HEK293T (cell line): ENCODE data around the gene TRPC6.

Source experiments
- CTCF ChIA-PET: fragments of 350-600 bp; formaldehyde crosslinking; extraction: SDS; loops from one replicate; lab custom pipeline; 2021; ENCODE audit warnings: antibody characterized with exemption, inconsistent platforms; lab: Yijun Ruan, JAX
- POLR2A ChIA-PET: fragments of 350-600 bp; formaldehyde crosslinking; extraction: SDS; loops from one replicate; lab custom pipeline; 2020; ENCODE audit warnings: antibody characterized with exemption, inconsistent platforms; lab: Yijun Ruan, JAX
- DNase-seq: peaks from one replicate; pipeline ENCODE4 v3.0.0; 2012; ENCODE audit warnings: mixed read lengths; ENCODE audit errors: extremely low spot score
- ARNT ChIP-seq: fragments of 450-650 bp; IDR thresholded peaks from 2 replicates; pipeline ENCODE4 v1.6.1; 2017; ENCODE audit warnings: mild to moderate bottlenecking
- BHLHE40 ChIP-seq: fragments of 450-650 bp; IDR thresholded peaks from 2 replicates; pipeline ENCODE4 v1.6.1; 2016; ENCODE audit warnings: mild to moderate bottlenecking, moderate library complexity, borderline replicate concordance
- CTBP1 ChIP-seq: fragments of 450-650 bp; IDR thresholded peaks from 2 replicates; pipeline ENCODE4 v1.6.1; 2016; ENCODE audit warnings: borderline replicate concordance
- ELF4 ChIP-seq: fragments of 450-650 bp; IDR thresholded peaks from 2 replicates; pipeline ENCODE4 v1.6.1; 2017; ENCODE audit warnings: antibody characterized with exemption
- FOXA1 ChIP-seq: fragments of 450-650 bp; IDR thresholded peaks from 2 replicates; pipeline ENCODE4 v1.6.1; 2016; ENCODE audit warnings: mild to moderate bottlenecking
- FOXK2 ChIP-seq: fragments of 450-650 bp; IDR thresholded peaks from 2 replicates; pipeline ENCODE4 v1.6.1; 2016; ENCODE audit warnings: mild to moderate bottlenecking
- FOXM1 ChIP-seq: fragments of 450-650 bp; IDR thresholded peaks from 2 replicates; pipeline ENCODE4 v1.6.1; 2017; ENCODE audit warnings: mild to moderate bottlenecking, borderline replicate concordance
- HDGF ChIP-seq: fragments of 450-650 bp; IDR thresholded peaks from 2 replicates; pipeline ENCODE4 v1.6.1; 2017; ENCODE audit warnings: antibody characterized with exemption, borderline replicate concordance
- L3MBTL2 ChIP-seq: fragments of 450-650 bp; conservative IDR thresholded peaks from 2 replicates; pipeline ENCODE4 v1.6.1; 2016; ENCODE audit warnings: mild to moderate bottlenecking
- LEF1 ChIP-seq: fragments of 450-650 bp; IDR thresholded peaks from 2 replicates; pipeline ENCODE4 v1.6.1; 2017; ENCODE audit warnings: mild to moderate bottlenecking, borderline replicate concordance
- NFRKB ChIP-seq: fragments of 450-650 bp; IDR thresholded peaks from 2 replicates; pipeline ENCODE4 v1.6.1; 2016; ENCODE audit warnings: mild to moderate bottlenecking, moderate library complexity
- PKNOX1 ChIP-seq: fragments of 450-650 bp; IDR thresholded peaks from 2 replicates; pipeline ENCODE4 v1.6.1; 2016
- SP1 ChIP-seq: fragments of 450-650 bp; IDR thresholded peaks from 2 replicates; pipeline ENCODE4 v1.6.1; 2017
- SUZ12 ChIP-seq: fragments of 450-650 bp; IDR thresholded peaks from 2 replicates; pipeline ENCODE4 v1.6.1; 2016; ENCODE audit warnings: mild to moderate bottlenecking
- TARDBP ChIP-seq: fragments of 450-650 bp; IDR thresholded peaks from 2 replicates; pipeline ENCODE4 v1.6.1; 2016
- ZNF384 ChIP-seq: fragments of 450-650 bp; IDR thresholded peaks from 2 replicates; pipeline ENCODE4 v1.6.1; 2016

TRPC6 gene

GRCh38 chr11:101586965-101587364 lies 3.2 kb upstream of the TRPC6 start:
- ChIA-PET POLR2A (no interaction called here), CTCF (interaction anchor here (0.6 kb wide), 1 partner anchor 316 kb away, joined by 3 read pairs; no protein-coding TSS in a partner anchor)
- DNase-seq, result no peak

GRCh38 chr11:101584655-101585054 lies 848 bp upstream of the TRPC6 start:
- TF ChIP-seq ARNT, result no peak
- no peak for TF ChIP-seq SUZ12
- no peak for TF ChIP-seq ZNF384
- no peak for TF ChIP-seq LEF1
- TF ChIP-seq PKNOX1, result no peak
- TF ChIP-seq CTBP1, result no peak
- TF ChIP-seq HDGF, result no peak
- no peak for TF ChIP-seq FOXK2
- no peak for TF ChIP-seq BHLHE40
- no peak for TF ChIP-seq FOXA1
- no peak for TF ChIP-seq NFRKB
- TF ChIP-seq ELF4, result no peak
- TF ChIP-seq L3MBTL2, result no peak
- TF ChIP-seq TARDBP, result no peak
- TF ChIP-seq FOXM1, result no peak
- no peak for TF ChIP-seq SP1
- POLR2A ChIA-PET, result no interaction called here
- CTCF ChIA-PET, result no interaction called here

More at GRCh38 chr11:101586965-101587364, 3.2 kb upstream of the TRPC6 start:
- no peak for TF ChIP-seq ZNF384
- TF ChIP-seq SUZ12, result no peak
- TF ChIP-seq L3MBTL2, result no peak
- no peak for TF ChIP-seq FOXK2
- TF ChIP-seq LEF1, result no peak
- TF ChIP-seq FOXM1, result no peak
- TF ChIP-seq HDGF, result no peak
- no peak for TF ChIP-seq FOXA1

GRCh38 chr11:101584129-101584515 lies 315 bp upstream of the TRPC6 start:
- TF ChIP-seq PKNOX1, result no peak
- TF ChIP-seq ARNT, result no peak
- TF ChIP-seq SP1, result no peak
- TF ChIP-seq LEF1, result no peak
- TF ChIP-seq ZNF384, result no peak
- TF ChIP-seq L3MBTL2, result no peak
- no peak for TF ChIP-seq TARDBP
- TF ChIP-seq FOXK2, result no peak
- no peak for TF ChIP-seq BHLHE40
- no peak for TF ChIP-seq SUZ12
- no peak for TF ChIP-seq CTBP1
- no peak for TF ChIP-seq FOXA1
- TF ChIP-seq FOXM1, result no peak
- ChIA-PET CTCF (interaction anchor here (0.9 kb wide), 1 partner anchor 150 kb away, joined by 3 read pairs; no protein-coding TSS in a partner anchor), POLR2A (no interaction called here)
- DNase-seq, result no peak

More at GRCh38 chr11:101584655-101585054, 848 bp upstream of the TRPC6 start:
- no peak for DNase-seq

GRCh38 chr11:101582989-101583250 lies 887 bp downstream of the TRPC6 start:
- TF ChIP-seq TARDBP, result no peak
- TF ChIP-seq FOXK2, result no peak
- TF ChIP-seq ELF4, result no peak
- TF ChIP-seq SP1, result no peak
- no peak for TF ChIP-seq LEF1
- TF ChIP-seq ARNT, result no peak
- TF ChIP-seq FOXM1, result no peak
- TF ChIP-seq SUZ12, result no peak
- TF ChIP-seq FOXA1, result no peak
- no peak for TF ChIP-seq CTBP1
- no peak for DNase-seq
- ChIA-PET CTCF (no interaction called here), POLR2A (no interaction called here)

GRCh38 chr11:101582236-101582988 lies 1.4 kb downstream of the TRPC6 start:
- DNase-seq, result no peak
- CTCF ChIA-PET, result no interaction called here
- POLR2A ChIA-PET, result no interaction called here
- no peak for TF ChIP-seq ELF4
- no peak for TF ChIP-seq ZNF384
- TF ChIP-seq TARDBP, result no peak
- no peak for TF ChIP-seq HDGF
- TF ChIP-seq BHLHE40, result no peak
- TF ChIP-seq FOXK2, result no peak
- TF ChIP-seq PKNOX1, result no peak
- no peak for TF ChIP-seq LEF1
- no peak for TF ChIP-seq SP1
- no peak for TF ChIP-seq FOXA1
- no peak for TF ChIP-seq CTBP1
- no peak for TF ChIP-seq SUZ12
- TF ChIP-seq ARNT, result no peak
- no peak for TF ChIP-seq L3MBTL2
- TF ChIP-seq FOXM1, result no peak
- no peak for TF ChIP-seq NFRKB

GRCh38 chr11:101577461-101577860 lies 6.3 kb downstream of the TRPC6 start:
- no peak for TF ChIP-seq L3MBTL2
- no peak for TF ChIP-seq TARDBP
- no peak for DNase-seq
- ChIA-PET CTCF (interaction anchor here (0.6 kb wide), 1 partner anchor 162 kb away, joined by 3 read pairs; no protein-coding TSS in a partner anchor), POLR2A (no interaction called here)
